Activated naive CD4-positive, alpha-beta T cell treated with anti-CD3 and anti-CD28 coated beads, Interleukin-2, amount 50 U/mL, for 24 hours (primary cell): ENCODE data around the gene CIB1.
"Not testable (repeated sequence)": the region's sequence is repeated elsewhere in the genome, so short reads cannot be mapped to it uniquely, and the experiment has no call there.

ENCODE experiments used
- H3K27ac Mint-ChIP-seq: one replicate; pipeline ENCODE4 v1.8.0; 2021; ENCODE audit warnings: mild to moderate bottlenecking, mixed read lengths
- H3K27me3 Mint-ChIP-seq: one replicate; pipeline ENCODE4 v1.8.0; 2021; ENCODE audit warnings: mixed read lengths
- H3K36me3 Mint-ChIP-seq: one replicate; pipeline ENCODE4 v1.8.0; 2021; ENCODE audit warnings: mixed read lengths
- H3K4me1 Mint-ChIP-seq: one replicate; pipeline ENCODE4 v1.8.0; 2021; ENCODE audit warnings: mixed read lengths
- H3K4me3 Mint-ChIP-seq: one replicate; pipeline ENCODE4 v1.8.0; 2021; ENCODE audit warnings: mild to moderate bottlenecking, mixed read lengths
- H3K9me3 Mint-ChIP-seq: one replicate; pipeline ENCODE4 v1.8.0; 2021; ENCODE audit warnings: mixed read lengths

CIB1 gene

DNA sequence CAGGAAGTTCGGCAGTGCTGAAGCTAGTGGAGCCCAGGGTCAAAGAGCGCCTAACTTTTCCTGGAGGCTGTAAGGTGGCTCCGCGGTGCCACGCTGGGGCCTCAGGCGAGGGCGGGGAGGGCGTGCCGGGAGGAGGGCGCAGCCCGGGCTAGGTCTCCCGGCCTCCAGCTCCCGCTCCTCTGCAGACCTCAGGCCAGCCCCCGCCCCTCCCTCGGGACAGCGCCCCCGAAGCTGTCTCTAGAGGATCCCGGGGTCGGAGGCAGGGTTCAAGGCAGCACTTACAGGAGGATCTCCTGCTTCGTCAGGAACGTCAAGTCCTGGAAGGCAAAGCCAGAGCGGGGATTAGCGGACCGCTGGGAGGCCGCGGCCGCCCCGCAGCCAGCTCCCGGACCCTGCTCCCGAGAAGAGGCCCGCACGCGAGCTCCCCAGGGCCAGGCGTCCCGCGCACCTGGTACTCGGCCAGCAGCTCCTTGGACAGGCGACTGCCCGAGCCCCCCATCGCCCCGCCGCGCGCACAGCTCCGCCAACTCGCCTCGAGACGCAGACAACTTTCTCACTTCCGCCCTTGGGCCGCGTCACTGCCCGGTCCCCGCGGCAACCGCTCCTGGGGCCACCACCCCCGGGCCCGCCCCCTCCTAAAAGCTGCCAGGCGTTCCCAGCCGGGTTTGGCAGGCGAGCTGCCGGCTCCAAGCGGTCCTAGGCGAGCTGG is at the start of gene CIB1:
Gene CIB1, minus strand, starts transcription at position 555 of the 709 bp plus-strand sequence. Its CDS starts 56 bp downstream, at position 499.
- peak within 1 kb of the TSS; percentile 99 for H3K4me3 Mint-ChIP-seq
- H3K9me3 Mint-ChIP-seq, result no peaks in the 10 kb centered on the region
- peaks cover 58% of the 10 kb centered on the region for H3K4me1 Mint-ChIP-seq
- no peaks in the 10 kb centered on the region for H3K27me3 Mint-ChIP-seq
- peak within 1 kb of the TSS; percentile 95 for H3K27ac Mint-ChIP-seq
- peaks cover 19% of the 10 kb centered on the region for H3K36me3 Mint-ChIP-seq

GRCh38 chr15:90281637-90282036 is 47.9 kb upstream of the CIB1 start:
- not testable (repeated sequence) for H3K4me3 Mint-ChIP-seq, H3K27me3 Mint-ChIP-seq, H3K4me1 Mint-ChIP-seq, H3K9me3 Mint-ChIP-seq, H3K36me3 Mint-ChIP-seq, H3K27ac Mint-ChIP-seq

DNA sequence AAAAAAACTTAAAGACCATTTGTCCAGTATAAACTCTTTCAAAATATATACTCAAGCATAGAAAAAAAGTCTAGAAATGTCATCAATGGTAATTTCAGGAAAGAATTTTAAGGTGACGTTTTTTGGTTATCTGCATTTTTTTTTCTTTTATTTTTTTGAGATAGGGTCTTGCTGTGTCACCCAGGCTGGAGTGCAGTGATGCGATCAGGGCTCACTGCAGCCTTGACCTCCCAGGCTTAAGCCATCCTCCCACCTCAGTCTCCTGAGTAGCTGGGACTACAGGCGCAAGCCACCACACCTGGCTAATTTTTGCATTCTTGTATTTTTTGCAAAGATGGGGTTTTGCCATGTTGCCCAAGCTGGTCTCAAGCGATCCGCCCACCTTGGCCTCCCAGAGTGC is 47.0 kb upstream of the CIB1 start:
- not testable (repeated sequence) for H3K4me1 Mint-ChIP-seq, H3K27me3 Mint-ChIP-seq

GRCh38 chr15:90278467-90278866 is 44.7 kb upstream of the CIB1 start:
- not testable (repeated sequence) for H3K9me3 Mint-ChIP-seq, H3K27me3 Mint-ChIP-seq, H3K4me3 Mint-ChIP-seq, H3K4me1 Mint-ChIP-seq, H3K36me3 Mint-ChIP-seq, H3K27ac Mint-ChIP-seq

More for the DNA sequence above, 47.0 kb upstream of the CIB1 start:
- H3K4me3 Mint-ChIP-seq, H3K36me3 Mint-ChIP-seq, H3K27ac Mint-ChIP-seq, H3K9me3 Mint-ChIP-seq: not testable (repeated sequence)

- Mint-ChIP-seq H3K36me3 (peaks cover 26% of the 10 kb centered on the region), H3K27ac (peak overlapping the region; percentile 74), H3K4me3 (no peak overlapping the region), H3K4me1 (peaks cover 66% of the 10 kb centered on the region), H3K9me3 (no peaks in the 10 kb centered on the region), H3K27me3 (no peaks in the 10 kb centered on the region)
Measured at GRCh38 chr15:90271459-90272166, 37.9 kb upstream of the CIB1 start.

DNA sequence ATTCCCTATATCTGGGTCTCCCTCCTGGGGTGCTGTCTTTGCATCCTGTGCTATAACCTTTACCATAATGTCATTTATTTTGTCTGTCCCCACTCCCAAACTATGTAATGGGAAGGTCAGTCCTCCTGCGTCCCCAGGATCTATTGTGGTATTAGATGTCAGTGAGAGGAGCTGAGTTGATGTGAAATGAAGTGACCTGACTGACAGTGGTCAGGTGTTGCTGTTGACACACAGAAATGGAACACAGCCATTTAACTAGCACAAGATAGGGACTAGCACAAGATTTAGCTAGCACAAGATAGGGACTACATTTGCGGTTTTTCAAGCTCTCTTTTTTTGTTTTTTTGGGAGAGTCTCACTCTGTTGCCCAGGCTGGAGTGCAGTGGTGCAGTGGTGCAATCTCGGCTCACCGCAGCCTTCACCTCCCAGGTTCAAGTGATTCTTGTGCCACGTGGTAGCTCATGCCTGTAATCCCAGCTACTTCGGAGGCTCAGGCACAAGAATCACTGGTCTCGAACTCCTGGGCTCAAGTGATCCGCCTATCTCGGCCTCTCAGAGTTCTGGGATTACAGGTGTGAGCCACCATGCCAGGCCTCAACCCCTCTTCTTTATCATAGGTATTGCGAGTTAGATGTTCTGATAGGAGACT is 36.9 kb upstream of the CIB1 start:
- Mint-ChIP-seq H3K27ac (peak overlapping the region; percentile 73), H3K4me3 (peak overlapping the region; percentile 60), H3K4me1 (peaks cover 62% of the 10 kb centered on the region), H3K27me3 (no peaks in the 10 kb centered on the region), H3K9me3 (no peaks in the 10 kb centered on the region), H3K36me3 (peaks cover 25% of the 10 kb centered on the region)

DNA sequence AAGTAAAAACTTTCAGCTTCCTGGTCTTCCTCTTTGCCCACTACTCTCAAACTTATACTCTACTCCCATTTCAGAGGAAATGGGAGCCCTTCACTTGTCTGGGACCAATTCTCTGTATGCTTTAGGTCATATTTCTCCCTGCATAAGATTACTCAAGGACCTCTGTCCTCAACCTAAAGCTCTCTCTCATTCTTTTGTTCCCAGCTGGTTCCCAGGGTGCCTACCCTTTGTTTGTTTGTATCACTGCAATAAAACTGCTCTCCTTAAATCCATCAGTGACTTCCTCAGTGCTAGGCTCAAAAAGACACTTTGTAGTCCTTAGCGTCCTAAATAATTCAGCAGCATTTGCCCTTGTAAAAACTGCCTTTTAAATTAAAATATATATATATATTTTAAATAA is 34.7 kb upstream of the CIB1 start:
- Mint-ChIP-seq H3K9me3 (no peaks in the 10 kb centered on the region), H3K4me1 (peaks cover 68% of the 10 kb centered on the region), H3K27ac (peak overlapping the region; percentile 93), H3K36me3 (peaks cover 18% of the 10 kb centered on the region), H3K27me3 (no peaks in the 10 kb centered on the region), H3K4me3 (peak overlapping the region; percentile 95)

GRCh38 chr15:90266485-90266884 is 32.7 kb upstream of the CIB1 start:
- Mint-ChIP-seq H3K4me1 (peaks cover 52% of the 10 kb centered on the region), H3K27ac (peak overlapping the region; percentile 99), H3K4me3 (peak overlapping the region; percentile 92), H3K27me3 (no peaks in the 10 kb centered on the region), H3K36me3 (peaks cover 13% of the 10 kb centered on the region), H3K9me3 (no peaks in the 10 kb centered on the region)

DNA sequence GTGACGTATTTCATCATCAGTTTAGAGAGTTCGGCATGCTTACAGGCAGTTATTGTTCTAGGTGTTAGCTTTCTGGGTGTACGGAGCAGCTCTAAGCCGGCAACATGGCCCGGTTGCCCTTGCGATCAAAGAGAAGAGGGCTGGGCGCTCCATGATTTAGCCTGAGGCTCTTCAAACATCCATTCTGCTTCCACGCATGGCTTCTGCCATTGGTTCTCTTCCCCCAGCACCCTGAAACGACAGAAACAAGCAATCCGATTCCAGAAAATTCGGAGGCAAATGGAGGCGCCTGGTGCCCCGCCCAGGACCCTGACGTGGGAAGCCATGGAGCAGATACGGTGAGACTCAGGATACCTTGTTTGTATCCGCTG is 32.3 kb upstream of the CIB1 start:
- Mint-ChIP-seq H3K9me3 (no peaks in the 10 kb centered on the region), H3K4me1 (peaks cover 48% of the 10 kb centered on the region), H3K27ac (peak overlapping the region; percentile 99), H3K36me3 (peaks cover 11% of the 10 kb centered on the region), H3K27me3 (no peaks in the 10 kb centered on the region), H3K4me3 (peak overlapping the region; percentile 92)

DNA sequence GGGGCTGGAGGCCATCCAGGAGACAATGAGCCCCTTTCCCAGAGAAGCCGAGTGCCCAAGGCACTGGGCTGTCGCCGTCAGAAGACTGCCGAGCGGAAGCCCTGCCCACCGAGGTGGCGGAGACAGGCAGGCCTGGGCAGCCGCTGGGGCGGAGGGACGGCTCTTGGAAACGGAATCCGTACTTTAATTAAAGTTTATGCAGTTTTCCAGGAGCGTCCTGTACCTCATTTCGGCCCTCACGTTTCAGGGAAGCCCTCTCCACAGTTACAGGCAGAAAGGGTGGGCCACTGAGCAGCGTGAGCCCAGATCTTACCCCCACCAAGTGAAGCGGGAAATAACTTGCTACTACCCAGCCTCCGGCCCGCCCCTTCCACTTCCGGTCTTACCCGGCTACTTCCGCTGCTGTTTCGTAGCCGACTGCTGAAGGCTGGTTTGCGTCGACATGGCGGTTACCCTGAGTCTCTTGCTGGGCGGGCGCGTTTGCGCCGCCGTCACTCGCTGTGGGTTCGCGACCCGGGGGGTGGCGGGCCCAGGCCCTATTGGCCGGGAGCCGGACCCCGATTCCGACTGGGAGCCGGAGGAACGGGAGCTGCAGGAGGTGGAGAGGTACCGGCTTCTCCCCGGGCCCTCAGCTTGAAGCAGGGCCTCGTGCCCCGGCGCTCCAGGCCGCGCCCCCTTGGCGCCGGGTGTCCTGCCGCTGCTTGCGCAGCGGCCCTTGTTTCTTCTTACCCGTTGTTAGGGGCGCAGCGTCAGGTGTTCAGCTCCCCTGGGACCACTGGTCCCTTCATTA is 31.7 kb upstream of the CIB1 start, which contains the start of gene NGRN:
Gene NGRN, plus strand, starts transcription at position 402 of the 790 bp plus-strand sequence. Its CDS starts 41 bp downstream, at position 443.
- Mint-ChIP-seq H3K36me3 (peaks cover 11% of the 10 kb centered on the region), H3K27me3 (no peaks in the 10 kb centered on the region), H3K27ac (peak within 1 kb of the TSS; percentile 99), H3K4me3 (peak within 1 kb of the TSS; percentile 92), H3K9me3 (no peaks in the 10 kb centered on the region), H3K4me1 (peaks cover 42% of the 10 kb centered on the region)

- Mint-ChIP-seq H3K4me1 (peaks cover 34% of the 10 kb centered on the region), H3K27ac (peak overlapping the region; percentile 99), H3K4me3 (peak overlapping the region; percentile 92), H3K27me3 (no peaks in the 10 kb centered on the region), H3K9me3 (no peaks in the 10 kb centered on the region), H3K36me3 (peaks cover 8% of the 10 kb centered on the region)
Measured at GRCh38 chr15:90264671-90265070, 30.9 kb upstream of the CIB1 start.

DNA sequence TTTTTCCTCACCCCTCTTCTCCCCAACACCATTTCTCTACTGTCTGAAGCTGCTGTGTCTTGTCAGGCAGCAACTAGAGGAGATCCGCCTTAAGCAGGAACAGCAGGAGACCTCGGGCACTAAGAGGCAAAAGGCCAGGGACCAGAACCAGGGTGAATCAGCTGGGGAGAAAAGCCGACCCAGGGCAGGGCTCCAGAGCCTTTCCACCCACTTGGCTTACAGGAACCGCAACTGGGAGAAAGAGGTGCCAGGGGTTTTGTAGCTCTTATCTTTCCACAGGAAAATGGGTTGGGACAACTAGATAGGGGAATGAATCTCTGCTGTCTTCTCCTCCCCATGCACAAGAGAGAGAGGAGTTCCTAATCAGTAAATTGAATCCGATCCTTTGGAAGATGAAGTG is 28.7 kb upstream of the CIB1 start:
- Mint-ChIP-seq H3K27ac (no peak overlapping the region), H3K36me3 (no peaks in the 10 kb centered on the region), H3K4me1 (peaks cover 16% of the 10 kb centered on the region)

GRCh38 chr15:90261811-90262210 is 28.1 kb upstream of the CIB1 start:
- H3K36me3 Mint-ChIP-seq, result no peaks in the 10 kb centered on the region
- H3K27me3 Mint-ChIP-seq, result no peaks in the 10 kb centered on the region
- H3K27ac Mint-ChIP-seq, result no peak overlapping the region
- peaks cover 11% of the 10 kb centered on the region for H3K4me1 Mint-ChIP-seq
- H3K4me3 Mint-ChIP-seq, result no peak overlapping the region
- no peaks in the 10 kb centered on the region for H3K9me3 Mint-ChIP-seq

More for the DNA sequence above, 28.7 kb upstream of the CIB1 start:
- H3K27me3 Mint-ChIP-seq, result no peaks in the 10 kb centered on the region
- H3K4me3 Mint-ChIP-seq, result no peak overlapping the region
- no peaks in the 10 kb centered on the region for H3K9me3 Mint-ChIP-seq

GRCh38 chr15:90260731-90261130 is 27.0 kb upstream of the CIB1 start:
- not testable (repeated sequence) for H3K27ac Mint-ChIP-seq, H3K9me3 Mint-ChIP-seq, H3K36me3 Mint-ChIP-seq, H3K4me3 Mint-ChIP-seq, H3K27me3 Mint-ChIP-seq
- H3K4me1 Mint-ChIP-seq, result peaks cover 11% of the 10 kb centered on the region

DNA sequence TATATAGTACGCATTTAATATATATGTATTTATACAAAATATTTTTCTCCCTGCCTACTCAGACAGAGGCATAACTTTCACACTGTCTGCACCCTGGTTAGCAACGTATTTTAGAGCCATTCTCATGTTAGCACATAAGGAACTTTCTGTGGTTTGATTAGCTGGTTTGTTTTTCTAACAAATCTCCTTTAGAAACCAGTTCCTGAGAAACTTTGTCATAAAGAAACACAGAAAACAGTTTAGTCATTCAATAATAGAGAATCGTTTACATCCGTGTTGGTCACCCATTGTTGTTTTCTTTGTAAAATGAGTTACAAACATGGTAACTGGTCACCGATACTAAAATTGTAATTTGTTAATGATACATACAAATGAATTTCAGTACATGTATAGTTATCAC is 25.8 kb upstream of the CIB1 start:
- Mint-ChIP-seq H3K27me3 (no peaks in the 10 kb centered on the region), H3K9me3 (no peaks in the 10 kb centered on the region), H3K36me3 (no peaks in the 10 kb centered on the region), H3K4me3 (no peak overlapping the region), H3K4me1 (peaks cover 5% of the 10 kb centered on the region), H3K27ac (no peak overlapping the region)
